Measurements from ENCODE around the gene HDAC4. TPM values are rescaled to one million over a fixed set of nuclear protein-coding genes. Genes with fewer than 3 reads are reported as not detected.

The HDAC4 gene
- total and polyA plus RNA-seq, 2 donors (not counting 1 experiment from before 2014, with no cell fraction given): 13.5 to 46.0 TPM

DNA sequence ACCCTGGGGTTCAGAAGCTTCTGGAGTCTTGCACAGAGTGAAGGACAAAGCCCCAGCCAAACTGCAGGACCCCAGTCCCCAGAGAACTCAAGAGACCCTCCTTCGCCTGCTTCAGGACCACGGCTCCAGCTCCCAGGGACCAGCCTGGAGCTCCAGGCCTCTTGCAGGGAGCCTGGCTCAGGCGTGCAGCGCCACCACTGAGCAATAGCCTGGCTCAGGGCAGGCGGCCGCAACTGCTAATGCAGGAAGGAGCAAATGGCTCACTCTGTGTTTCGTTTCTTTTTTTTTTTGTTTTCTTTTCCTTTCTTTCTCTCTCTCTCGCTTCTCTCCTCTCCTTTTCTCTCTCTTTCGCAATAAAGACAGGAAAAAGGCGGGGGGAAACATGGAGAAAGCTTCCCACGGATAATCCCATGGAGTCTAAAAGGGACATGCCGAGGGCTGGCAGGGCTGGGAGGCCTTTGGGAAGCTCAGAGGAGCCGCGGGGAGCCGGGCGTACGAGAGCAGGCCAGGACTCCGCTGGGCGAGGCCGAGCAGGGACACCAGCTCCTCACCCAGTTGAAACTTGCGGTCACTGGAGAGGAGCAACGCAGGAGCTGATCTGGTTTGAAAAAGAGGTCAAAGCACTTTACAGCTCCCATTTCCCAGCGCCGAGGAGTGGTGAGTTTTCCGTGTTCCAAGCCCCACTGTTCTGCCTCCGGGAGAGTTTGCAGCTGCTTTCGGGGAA lies 308.1 kb downstream of the HDAC4 start:
- peaks cover 0 to 6% of the 10 kb centered on the region in 2 experiments for H3K36me3 ChIP-seq (replicated peaks in 1 of 2; ENCODE audit: control extremely low read depth in 1 of 2, control insufficient read depth in 1 of 2, extremely low read depth in 1 of 2, insufficient read depth in 2 of 2, low read length in 1 of 2)

DNA sequence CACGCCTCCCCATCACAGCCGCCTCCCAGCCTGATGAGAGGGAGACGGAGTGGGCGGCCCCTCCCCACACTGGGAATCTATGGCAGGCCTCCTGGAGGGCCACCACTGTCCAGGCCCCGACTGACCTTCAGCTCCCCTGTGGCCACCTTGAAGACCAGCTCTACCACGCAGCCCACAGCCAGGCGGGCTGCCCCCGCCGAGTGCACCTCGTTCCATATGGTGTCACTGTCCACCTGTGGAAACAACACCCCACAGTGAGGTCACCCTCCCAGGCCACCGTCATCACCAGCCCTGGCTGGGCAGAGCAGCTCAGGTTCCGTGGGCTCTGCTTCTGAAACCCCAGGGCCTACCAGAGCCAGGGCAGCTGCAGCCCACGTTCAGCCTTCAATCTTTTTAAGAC lies 310.9 kb downstream of the HDAC4 start:
- H3K27me3 Mint-ChIP-seq: no peaks in the 10 kb centered on the region
- DNase-seq (no peak), ATAC-seq (ENCODE audit: low read depth) (no peak)
- H3K27me3 ChIP-seq (replicated peaks in 1 of 4; ENCODE audit: control extremely low read depth in 1 of 4, control insufficient read depth in 3 of 4, insufficient read depth in 4 of 4, low read length in 3 of 4): no peaks in the 10 kb centered on the region
- H2AFZ ChIP-seq (ENCODE audit: insufficient read depth, low read depth, low read length, poor library complexity, severe bottlenecking): no peak overlapping the region
- ChIA-PET POLR2A (no interaction called here), CTCF (interaction anchor here (1.0 kb wide), 1 partner anchor 534 kb away, joined by 3 read pairs; no protein-coding TSS in a partner anchor)
- H3K27ac Mint-ChIP-seq: no peak overlapping the region
- H3K9me3 Mint-ChIP-seq (ENCODE audit: insufficient read depth): no peaks in the 10 kb centered on the region
- intact Hi-C loops (cut with micrococcal nuclease): no loop called here
- H3K4me1 Mint-ChIP-seq: no peaks in the 10 kb centered on the region
- H3K79me2 ChIP-seq (ENCODE audit: control insufficient read depth, insufficient read depth, low read length): no peaks in the 10 kb centered on the region
- no peaks in the 10 kb centered on the region for H3K4me1 ChIP-seq (ENCODE audit: control insufficient read depth in 2 of 2, insufficient read depth in 2 of 2, low read length in 2 of 2)
- H3K9me3 ChIP-seq (ENCODE audit: control extremely low read depth in 1 of 3, control insufficient read depth in 2 of 3, insufficient read depth in 1 of 3, low read length in 2 of 3): no peaks in the 10 kb centered on the region
- H3K36me3 ChIP-seq (replicated peaks in 1 of 2; ENCODE audit: control extremely low read depth in 1 of 2, control insufficient read depth in 1 of 2, extremely low read depth in 1 of 2, insufficient read depth in 2 of 2, low read length in 1 of 2): peaks cover 0 to 6% of the 10 kb centered on the region in 2 experiments
- WGBS (ENCODE audit: insufficient coverage): 96% methylated on average over 13 of the region's 13 CpGs
- no peaks in the 10 kb centered on the region for H4K20me1 ChIP-seq (ENCODE audit: control insufficient read depth, insufficient read depth, low read length, poor library complexity, severe bottlenecking)
- no peak overlapping the region for H3K4me3 Mint-ChIP-seq
- no peak overlapping the region for H3K4me3 ChIP-seq (ENCODE audit: control extremely low read depth in 1 of 5, extremely low read depth in 1 of 5, insufficient read depth in 1 of 5, low read depth in 2 of 5, low read length in 4 of 5)
- no peak for TF ChIP-seq EZH2 (IDR thresholded peaks at IDR 0.05; ENCODE audit: borderline replicate concordance, insufficient read depth, low read depth, low read length, poor library complexity, severe bottlenecking)
- TF ChIP-seq, protein P1, sequence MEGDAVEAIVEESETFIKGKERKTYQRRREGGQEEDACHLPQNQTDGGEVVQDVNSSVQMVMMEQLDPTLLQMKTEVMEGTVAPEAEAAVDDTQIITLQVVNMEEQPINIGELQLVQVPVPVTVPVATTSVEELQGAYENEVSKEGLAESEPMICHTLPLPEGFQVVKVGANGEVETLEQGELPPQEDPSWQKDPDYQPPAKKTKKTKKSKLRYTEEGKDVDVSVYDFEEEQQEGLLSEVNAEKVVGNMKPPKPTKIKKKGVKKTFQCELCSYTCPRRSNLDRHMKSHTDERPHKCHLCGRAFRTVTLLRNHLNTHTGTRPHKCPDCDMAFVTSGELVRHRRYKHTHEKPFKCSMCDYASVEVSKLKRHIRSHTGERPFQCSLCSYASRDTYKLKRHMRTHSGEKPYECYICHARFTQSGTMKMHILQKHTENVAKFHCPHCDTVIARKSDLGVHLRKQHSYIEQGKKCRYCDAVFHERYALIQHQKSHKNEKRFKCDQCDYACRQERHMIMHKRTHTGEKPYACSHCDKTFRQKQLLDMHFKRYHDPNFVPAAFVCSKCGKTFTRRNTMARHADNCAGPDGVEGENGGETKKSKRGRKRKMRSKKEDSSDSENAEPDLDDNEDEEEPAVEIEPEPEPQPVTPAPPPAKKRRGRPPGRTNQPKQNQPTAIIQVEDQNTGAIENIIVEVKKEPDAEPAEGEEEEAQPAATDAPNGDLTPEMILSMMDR (IDR thresholded peaks at IDR 0.05): no peak
- H3K4me2 ChIP-seq (replicated peaks; ENCODE audit: low read depth, low read length, poor library complexity, severe bottlenecking): no peak overlapping the region
- no peak overlapping the region for H3K9ac ChIP-seq (ENCODE audit: low read length)
- no peak overlapping the region for H3K27ac ChIP-seq (ENCODE audit: low read length in 2 of 2)

More for the DNA sequence above, 308.1 kb downstream of the HDAC4 start:
- Histone ChIP-seq H3K4me1 (ENCODE audit: control insufficient read depth in 2 of 2, insufficient read depth in 2 of 2, low read length in 2 of 2) (no peaks in the 10 kb centered on the region), H2AFZ (ENCODE audit: insufficient read depth, low read depth, low read length, poor library complexity, severe bottlenecking) (no peak overlapping the region), H3K9ac (ENCODE audit: low read length) (no peak overlapping the region), H4K20me1 (ENCODE audit: control insufficient read depth, insufficient read depth, low read length, poor library complexity, severe bottlenecking) (no peaks in the 10 kb centered on the region), H3K27me3 (replicated peaks in 1 of 4; ENCODE audit: control extremely low read depth in 1 of 4, control insufficient read depth in 3 of 4, insufficient read depth in 4 of 4, low read length in 3 of 4) (no peaks in the 10 kb centered on the region), H3K4me2 (replicated peaks; ENCODE audit: low read depth, low read length, poor library complexity, severe bottlenecking) (no peak overlapping the region), H3K27ac (ENCODE audit: low read length in 2 of 2) (no peak overlapping the region), H3K9me3 (ENCODE audit: control extremely low read depth in 1 of 3, control insufficient read depth in 2 of 3, insufficient read depth in 1 of 3, low read length in 2 of 3) (no peaks in the 10 kb centered on the region), H3K4me3 (ENCODE audit: control extremely low read depth in 1 of 5, extremely low read depth in 1 of 5, insufficient read depth in 1 of 5, low read depth in 2 of 5, low read length in 4 of 5) (no peak overlapping the region), H3K79me2 (ENCODE audit: control insufficient read depth, insufficient read depth, low read length) (no peaks in the 10 kb centered on the region)
- TF ChIP-seq, protein P1 (IDR thresholded peaks at IDR 0.05): no peak
- TF ChIP-seq EZH2 (IDR thresholded peaks at IDR 0.05; ENCODE audit: borderline replicate concordance, insufficient read depth, low read depth, low read length, poor library complexity, severe bottlenecking): no peak
- DNase-seq (no peak), ATAC-seq (ENCODE audit: low read depth) (no peak)
- H3K27me3 Mint-ChIP-seq: no peaks in the 10 kb centered on the region
- intact Hi-C loops (cut with micrococcal nuclease): no loop called here
- H3K4me1 Mint-ChIP-seq: no peaks in the 10 kb centered on the region
- CTCF ChIA-PET: no interaction called here
- POLR2A ChIA-PET: no interaction called here
- no peak overlapping the region for H3K4me3 Mint-ChIP-seq
- 96% methylated on average over 26 of the region's 27 CpGs for WGBS (ENCODE audit: insufficient coverage)
- no peak overlapping the region for H3K27ac Mint-ChIP-seq
- no peaks in the 10 kb centered on the region for H3K9me3 Mint-ChIP-seq (ENCODE audit: insufficient read depth)
